Ecto neural progenitor cell (in vitro differentiated cells): ENCODE measurements around the gene PRG3.
"Not testable (repeated sequence)": the region's sequence is repeated elsewhere in the genome, so short reads cannot be mapped to it uniquely, and the experiment has no call there.

Source experiments
- DNase-seq: peaks from one replicate; pipeline ENCODE4 v3.0.0-alpha.2; 2018; ENCODE audit warnings: low spot score

The PRG3 gene

DNA sequence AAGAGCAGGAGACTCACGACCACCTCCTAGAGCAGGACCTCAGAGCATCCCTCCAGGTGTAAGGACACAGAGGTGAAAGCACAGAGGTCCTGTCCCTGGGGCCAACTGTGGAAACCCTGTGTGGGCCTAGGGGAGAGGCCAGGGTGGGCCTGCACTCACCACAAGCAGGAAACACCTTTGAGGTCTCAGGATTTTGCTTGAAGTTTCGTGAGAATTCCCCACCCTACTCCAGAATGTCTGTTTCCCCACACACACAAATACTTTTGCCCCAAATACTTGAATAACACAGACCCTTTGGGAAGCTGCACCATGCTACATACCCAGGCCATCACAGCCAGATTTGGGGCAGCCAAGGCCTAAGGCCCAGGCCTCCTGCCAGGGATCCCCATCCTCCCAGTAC, 27.8 kb upstream of the PRG3 start:
- no peak for DNase-seq

GRCh38 chr11:57407941-57408475, 27.1 kb upstream of the PRG3 start:
- no peak for DNase-seq

DNA sequence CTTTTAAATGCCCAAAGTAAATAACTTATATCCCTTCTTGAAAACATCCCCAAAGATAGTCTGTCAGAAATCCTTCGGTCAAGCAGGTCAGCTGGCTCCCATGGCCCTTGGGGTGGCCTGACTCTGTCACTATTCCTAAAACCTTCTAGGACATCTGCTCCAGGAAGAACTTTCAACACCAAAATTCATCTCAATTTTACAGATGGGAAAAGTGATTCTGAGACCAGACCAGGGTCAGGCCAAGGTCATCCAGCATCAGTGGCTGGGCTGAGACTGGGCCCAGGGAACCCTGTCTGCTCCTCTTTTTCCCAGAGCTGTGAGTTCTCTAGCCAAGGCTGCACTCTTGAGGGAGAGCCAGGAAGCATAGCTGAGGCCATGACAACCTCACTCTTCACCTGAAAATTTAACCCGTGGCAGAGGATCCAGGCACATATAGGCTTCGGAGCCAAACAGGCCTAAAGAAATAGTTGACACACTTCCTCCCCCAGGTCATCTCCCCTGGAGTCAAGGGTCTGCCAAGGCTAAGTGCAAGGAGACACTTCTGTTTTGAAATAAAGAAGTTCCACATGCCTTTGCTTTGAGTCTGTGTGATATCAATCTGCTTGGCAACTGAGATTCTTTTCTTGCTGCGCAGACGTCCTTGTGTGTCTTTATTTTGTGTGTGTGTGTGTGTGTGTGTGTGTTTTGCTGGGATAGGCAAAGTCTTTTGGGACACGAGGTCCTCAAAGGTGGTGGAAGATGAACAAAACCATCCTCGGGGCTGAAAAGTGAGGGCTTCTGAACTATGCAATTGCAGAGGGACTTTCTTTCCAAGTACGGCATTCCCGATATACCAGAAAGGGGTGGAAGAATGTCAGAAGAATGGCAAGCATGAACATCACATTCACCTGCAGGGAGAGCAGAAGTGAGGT, 26.3 kb upstream of the PRG3 start:
- DNase-seq, result no peak

GRCh38 chr11:57406337-57406904, 25.5 kb upstream of the PRG3 start:
- no peak for DNase-seq

DNA sequence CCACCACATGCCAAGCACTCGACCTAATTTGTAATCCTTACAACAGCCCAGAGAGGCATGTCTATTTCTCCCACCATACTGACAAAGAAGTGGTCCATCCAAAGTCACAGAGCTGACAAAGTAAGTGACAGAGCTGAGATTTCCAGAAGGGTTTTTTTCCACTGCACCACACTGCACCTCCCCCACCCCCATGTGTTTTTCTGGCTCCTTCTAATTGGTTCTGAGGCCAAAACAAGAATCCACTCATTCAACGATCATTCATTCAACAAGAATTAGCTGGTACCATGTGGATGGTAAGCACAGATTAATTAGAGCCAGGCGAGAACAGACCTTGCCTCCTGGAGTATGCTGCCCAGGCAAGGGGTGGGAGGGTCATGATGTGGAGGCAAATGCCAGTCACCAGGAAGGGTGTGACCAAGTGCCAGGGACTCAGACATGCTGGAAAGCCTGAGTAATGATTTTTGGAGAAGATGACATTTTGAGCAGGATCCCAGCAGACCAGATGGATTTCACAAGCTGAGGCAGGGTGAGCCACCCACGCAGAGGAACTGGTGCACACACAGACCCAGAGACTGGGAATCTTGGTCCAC, 24.4 kb upstream of the PRG3 start:
- no peak for DNase-seq

- DNase-seq, result no peak
Measured at GRCh38 chr11:57403802-57404147, 22.8 kb upstream of the PRG3 start.

DNA sequence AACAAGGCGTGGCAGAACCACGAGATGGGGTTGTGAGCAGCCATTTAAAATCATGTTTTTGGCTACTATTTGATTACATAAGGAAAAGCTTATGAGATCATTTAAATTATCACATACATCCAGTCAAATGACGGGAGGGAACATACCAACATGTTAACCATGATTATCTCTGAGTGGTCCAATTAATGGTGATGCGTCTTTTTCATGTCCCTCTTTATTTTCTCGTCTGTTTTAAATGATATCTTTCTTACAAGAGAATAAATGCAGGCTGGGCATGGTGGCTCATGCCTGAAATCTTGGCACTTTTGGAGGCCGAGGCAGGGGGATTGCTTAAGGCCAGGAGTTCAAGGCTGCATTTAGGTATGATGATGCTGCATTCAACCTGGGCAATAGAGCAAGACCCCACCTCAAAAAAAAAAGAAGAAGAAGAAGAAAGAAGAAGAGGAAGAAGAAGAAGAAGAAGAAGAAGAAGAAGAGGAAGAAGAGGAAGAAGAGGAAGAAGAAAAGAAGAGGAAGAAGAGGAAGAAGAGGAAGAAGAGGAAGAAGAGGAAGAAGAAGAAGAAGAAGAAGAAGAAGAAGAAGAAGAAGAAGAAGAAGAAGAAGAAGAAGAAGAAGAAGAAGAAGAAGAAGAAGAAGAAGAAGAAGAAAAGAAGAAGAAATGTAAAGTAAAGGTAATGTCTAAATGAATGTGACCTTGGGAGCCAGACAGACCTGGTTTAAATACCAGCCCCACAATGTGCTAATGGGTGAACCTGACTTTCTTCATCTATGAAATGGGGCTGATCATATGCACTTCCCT, 22.3 kb upstream of the PRG3 start:
- not testable (repeated sequence) for DNase-seq

DNA sequence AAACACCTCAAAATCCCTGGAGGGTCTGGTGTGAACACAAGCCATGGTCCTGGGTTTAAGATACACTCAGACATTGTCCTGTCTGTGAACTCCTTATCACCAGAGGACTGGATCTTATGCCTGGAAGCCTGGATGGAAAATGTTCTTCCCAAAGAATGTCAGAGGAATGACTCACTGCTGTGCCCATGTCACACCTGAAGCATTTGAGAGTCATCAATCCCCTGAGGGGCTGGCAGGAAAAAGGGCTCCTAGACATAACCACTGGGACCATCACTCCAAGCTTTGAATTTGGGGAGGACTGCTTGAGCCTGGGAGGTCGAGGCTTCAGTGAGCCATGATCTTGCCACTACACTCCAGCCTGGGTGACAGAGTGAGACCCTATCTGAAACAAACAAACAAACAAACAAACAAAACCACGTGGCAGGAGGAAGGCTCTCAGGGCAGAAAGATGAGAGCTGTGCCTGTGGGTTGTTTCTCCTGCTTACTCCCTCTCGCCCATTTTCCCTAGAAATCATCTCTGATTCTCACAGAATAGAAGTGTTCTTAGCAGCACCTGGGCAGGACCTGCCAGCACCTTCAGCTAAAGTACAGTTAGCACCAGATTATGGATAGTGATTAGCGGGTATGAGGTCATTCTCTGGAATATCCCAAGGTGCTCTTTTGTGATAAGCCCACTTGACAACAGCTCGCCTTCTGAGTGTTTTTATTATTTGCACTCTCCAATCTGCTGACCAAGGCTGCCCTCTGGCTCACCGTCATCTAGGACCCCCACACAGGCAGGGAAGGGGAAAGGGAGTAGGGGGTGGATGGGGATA, 21.4 kb upstream of the PRG3 start:
- no peak for DNase-seq

DNA sequence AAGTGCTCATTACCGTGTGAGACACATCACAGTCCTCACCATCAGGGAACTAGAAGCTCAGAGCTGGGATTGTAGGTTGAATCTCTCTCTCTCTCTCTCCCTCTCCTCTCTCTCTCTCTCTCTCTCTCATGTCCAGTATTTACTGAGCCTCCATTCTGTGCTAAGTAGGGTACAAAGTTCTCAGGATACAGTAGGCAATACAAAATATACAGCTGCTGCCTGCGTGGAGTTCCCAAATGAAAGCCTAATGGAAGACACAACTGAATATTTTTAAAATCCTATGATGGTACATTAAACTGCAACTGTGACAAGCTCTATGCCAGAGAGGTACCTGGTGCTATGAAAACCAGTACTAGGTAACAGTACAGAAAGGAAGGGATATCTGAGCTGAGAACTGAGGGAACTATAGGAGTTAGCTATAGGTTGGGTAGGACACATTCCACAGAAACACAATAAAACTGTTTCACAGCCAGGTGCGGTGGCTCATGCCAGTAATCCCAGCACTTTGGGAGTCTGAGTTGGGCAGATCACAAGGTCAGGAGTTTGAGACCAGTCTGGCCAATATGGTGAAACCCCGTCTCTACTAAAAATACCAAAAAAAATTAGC, 19.1 kb upstream of the PRG3 start:
- DNase-seq, result no peak

DNA sequence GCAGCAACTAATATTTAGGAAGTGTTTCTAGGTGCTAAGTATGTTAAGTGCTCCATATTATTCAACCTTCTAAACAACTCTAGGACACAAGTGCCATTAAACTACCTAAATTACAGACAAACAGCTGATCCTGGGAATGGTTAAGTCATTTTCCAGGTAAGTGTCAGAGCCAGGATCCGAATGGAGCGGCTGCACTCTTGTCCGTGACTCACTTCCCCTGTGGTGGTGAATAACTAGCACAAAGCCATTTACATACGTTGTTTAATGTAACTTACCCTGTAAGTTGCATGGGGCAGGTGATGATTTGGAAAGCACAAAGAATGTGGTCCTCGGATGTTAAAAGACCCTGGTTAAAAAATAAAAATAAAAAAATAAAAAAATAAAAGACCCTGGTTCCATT, 18.3 kb upstream of the PRG3 start:
- DNase-seq, result no peak

GRCh38 chr11:57397394-57397990, 16.5 kb upstream of the PRG3 start:
- DNase-seq, result no peak

DNA sequence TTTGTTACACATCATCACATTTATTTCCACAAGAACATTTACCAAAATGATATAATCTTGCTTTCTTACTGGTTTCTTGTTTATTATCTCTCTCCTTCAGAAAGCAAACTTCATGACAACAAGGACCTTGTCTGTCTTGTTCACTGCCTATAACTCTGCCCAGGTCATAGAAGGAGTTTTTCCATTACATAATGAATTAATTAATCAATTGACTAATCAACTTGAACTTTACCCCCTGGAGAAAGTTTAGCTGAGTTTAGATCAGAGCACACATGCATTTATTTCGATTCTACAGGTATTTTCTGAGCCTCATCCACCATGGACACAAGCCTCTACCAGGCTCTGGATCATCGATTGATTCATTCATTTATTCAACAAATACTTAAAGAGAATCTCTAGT, 15.8 kb upstream of the PRG3 start:
- no peak for DNase-seq

GRCh38 chr11:57395905-57396623, 15.1 kb upstream of the PRG3 start:
- no peak for DNase-seq

DNA sequence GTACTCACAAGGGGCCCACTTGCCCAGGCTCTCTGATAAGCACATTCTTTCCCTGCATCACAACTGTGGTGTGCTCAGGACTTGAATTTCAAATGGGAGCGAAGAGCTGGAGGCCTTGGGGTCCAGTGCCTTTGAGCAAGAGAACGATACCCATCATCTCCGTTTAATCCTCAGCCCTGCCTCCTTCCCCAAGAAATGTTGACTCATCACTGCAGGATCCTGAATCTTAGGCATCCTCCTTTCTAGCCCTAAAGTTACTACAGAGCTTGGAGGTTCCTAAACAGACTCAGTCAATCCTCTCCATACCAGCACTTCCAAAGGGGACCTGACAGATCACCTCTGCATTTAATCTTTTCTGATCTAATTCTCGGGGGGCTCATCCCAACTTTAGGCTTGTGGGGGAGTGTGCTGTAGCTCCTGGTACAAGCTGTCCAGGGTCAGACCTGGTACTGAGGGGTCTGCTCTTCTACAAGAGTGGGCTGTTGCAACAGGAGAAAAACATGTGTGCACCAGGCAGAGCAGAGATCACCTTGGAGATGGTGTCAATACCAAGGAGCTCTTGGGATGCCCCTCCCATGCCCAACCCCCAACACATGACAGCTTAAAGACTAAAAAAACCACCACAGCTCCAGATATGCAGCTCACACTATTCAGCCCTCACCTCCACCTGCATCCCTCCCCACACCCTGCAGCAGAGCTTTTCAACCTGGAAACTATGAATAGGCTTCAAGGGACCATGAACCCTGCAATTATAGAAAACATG, 13.4 kb upstream of the PRG3 start:
- no peak for DNase-seq

GRCh38 chr11:57392763-57393105, 11.8 kb upstream of the PRG3 start:
- no peak for DNase-seq

GRCh38 chr11:57392066-57392762, 11.3 kb upstream of the PRG3 start:
- DNase-seq, result no peak

DNA sequence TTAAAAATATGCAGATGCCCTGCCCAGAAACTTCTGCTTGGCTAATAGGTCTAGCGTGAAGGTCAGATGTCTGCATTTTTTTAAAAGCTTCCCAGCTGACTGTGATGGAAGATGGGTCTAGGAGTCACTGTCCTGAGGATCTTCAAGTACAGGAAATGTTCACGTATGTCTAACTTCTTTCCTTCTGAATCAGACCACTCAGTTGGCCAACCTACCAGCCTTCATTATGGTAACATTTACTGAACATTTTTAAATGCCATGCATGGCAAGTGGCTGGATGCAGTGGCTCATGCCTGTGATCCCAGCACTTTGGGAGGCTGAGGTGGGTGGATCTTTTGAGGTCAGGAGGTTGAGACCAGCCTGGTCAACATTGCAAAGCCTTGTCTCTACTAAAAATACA, 10.6 kb upstream of the PRG3 start:
- DNase-seq, result no peak

DNA sequence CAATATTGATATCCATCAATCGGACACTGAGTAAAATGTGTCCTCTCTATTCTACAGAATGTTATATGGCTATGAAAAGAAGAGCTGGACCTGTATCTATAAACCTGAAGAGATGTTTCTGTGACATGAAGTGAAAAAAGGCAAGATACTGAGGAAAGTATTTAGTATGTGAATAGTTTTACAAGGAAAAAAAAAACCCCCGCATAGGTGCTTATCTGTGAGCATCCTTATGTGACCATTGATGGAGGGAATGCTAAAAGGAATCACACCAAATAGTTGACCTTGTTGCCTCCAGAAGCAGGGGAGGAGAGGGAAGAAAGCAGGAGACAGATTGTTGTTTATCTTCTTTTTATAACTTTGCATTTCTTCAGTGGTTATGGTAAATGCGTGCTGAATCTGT, 10.2 kb upstream of the PRG3 start:
- DNase-seq, result no peak

DNA sequence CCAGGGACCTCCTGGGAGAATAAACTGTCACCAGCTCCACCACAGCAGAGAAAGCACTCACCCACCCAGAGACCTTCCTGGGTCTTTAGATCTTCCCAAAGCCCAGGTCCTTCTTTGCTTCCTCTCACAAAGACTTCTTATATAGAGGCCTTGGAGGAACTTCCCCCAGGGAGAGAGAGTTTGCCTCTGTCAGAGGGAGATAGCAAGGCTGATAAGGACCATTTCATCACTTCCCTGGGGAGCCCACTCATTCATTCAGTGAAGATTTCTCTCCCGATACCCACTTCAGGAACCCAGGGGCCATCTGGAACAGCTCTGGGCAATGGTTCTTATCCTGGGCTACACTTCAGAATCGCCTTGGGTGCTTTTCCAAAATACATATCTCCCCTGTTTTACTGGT, 9.6 kb upstream of the PRG3 start, which contains the start of gene PRG2:
Gene PRG2, minus strand, starts transcription at position 116 of the 400 bp plus-strand sequence. CDS start 706 bp downstream, outside the sequence.
- DNase-seq, result no peak
